Measurements from ENCODE around the gene LTO1. TPM values are rescaled to one million over a fixed set of nuclear protein-coding genes. Genes with fewer than 3 reads are reported as not detected.
A peak's percentile ranks its signal among the peaks of the same experiment; 100 is the strongest.

The LTO1 gene
- total and polyA plus RNA-seq, 2 donors: 15.9 to 16.9 TPM

DNA sequence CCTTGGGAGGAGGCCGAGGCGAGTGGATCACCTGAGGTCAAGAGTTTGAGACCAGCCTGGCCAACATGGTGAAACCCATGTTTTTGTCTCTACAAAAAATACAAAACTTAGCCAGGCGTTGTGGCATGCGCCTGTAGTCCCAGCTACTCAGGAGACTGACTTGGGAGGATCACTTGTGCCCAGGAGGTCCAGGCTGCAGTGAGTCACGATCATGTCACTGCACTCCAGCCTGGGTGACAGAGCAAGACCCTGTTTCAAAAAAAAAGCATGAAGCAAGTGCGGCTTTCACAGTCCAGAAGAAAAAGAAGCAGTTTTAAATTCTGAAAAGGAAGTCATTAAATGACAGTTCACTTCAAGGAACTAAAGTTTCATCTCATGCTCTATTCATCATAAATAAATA lies 7.1 kb upstream of the LTO1 start:
- no peaks in the 10 kb centered on the region for H3K36me3 ChIP-seq (ENCODE audit: insufficient read depth)
- H3K4me3 ChIP-seq (ENCODE audit: low read depth, low read length): no peak overlapping the region
- H3K4me1 ChIP-seq (ENCODE audit: insufficient read depth): no peaks in the 10 kb centered on the region
- no peak for DNase-seq (ENCODE audit: extremely low spot score)
- 89% methylated on average over 6 of the region's 6 CpGs for WGBS
- H3K27ac ChIP-seq (ENCODE audit: low read depth): no peak overlapping the region

DNA sequence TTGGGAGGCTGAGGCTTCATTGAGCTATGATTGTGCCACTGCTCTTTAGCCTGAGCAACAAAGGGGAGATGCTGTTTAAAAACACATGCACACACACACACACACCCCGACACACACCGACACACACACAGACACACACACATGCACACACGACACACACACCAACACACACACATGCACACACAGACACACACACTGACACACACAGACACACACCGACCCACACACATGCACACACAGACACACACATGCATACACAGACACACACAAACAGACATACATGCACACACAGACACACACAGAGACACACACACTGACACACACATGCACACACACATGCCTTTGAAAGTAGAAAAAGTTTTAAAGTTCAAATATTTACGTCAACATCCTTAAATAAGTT lies 5.5 kb upstream of the LTO1 start:
- H3K27ac ChIP-seq (ENCODE audit: low read depth): no peak overlapping the region
- 97% methylated on average over 5 of the region's 5 CpGs for WGBS
- no peaks in the 10 kb centered on the region for H3K4me1 ChIP-seq (ENCODE audit: insufficient read depth)
- DNase-seq (ENCODE audit: extremely low spot score): no peak
- H3K4me3 ChIP-seq (ENCODE audit: low read depth, low read length): no peak overlapping the region
- H3K36me3 ChIP-seq (ENCODE audit: insufficient read depth): no peaks in the 10 kb centered on the region

GRCh38 chr11:69677749-69678148 lies 2.6 kb upstream of the LTO1 start:
- H3K27ac ChIP-seq (ENCODE audit: low read depth): no peak overlapping the region
- no peaks in the 10 kb centered on the region for H3K36me3 ChIP-seq (ENCODE audit: insufficient read depth)
- H3K4me1 ChIP-seq (ENCODE audit: insufficient read depth): peaks cover 3% of the 10 kb centered on the region
- WGBS: 50% methylated on average over 2 of the region's 2 CpGs
- no peak overlapping the region for H3K4me3 ChIP-seq (ENCODE audit: low read depth, low read length)
- no peak for DNase-seq (ENCODE audit: extremely low spot score)

- 18% methylated on average over 18 of the region's 18 CpGs for WGBS
- Histone ChIP-seq H3K27ac (ENCODE audit: low read depth) (no peak overlapping the region), H3K4me1 (ENCODE audit: insufficient read depth) (peaks cover 3% of the 10 kb centered on the region), H3K4me3 (ENCODE audit: low read depth, low read length) (peak overlapping the region; percentile 88), H3K36me3 (ENCODE audit: insufficient read depth) (no peaks in the 10 kb centered on the region)
- DNase-seq (ENCODE audit: extremely low spot score): no peak
Observed at GRCh38 chr11:69674267-69674885, 777 bp downstream of the LTO1 start.

DNA sequence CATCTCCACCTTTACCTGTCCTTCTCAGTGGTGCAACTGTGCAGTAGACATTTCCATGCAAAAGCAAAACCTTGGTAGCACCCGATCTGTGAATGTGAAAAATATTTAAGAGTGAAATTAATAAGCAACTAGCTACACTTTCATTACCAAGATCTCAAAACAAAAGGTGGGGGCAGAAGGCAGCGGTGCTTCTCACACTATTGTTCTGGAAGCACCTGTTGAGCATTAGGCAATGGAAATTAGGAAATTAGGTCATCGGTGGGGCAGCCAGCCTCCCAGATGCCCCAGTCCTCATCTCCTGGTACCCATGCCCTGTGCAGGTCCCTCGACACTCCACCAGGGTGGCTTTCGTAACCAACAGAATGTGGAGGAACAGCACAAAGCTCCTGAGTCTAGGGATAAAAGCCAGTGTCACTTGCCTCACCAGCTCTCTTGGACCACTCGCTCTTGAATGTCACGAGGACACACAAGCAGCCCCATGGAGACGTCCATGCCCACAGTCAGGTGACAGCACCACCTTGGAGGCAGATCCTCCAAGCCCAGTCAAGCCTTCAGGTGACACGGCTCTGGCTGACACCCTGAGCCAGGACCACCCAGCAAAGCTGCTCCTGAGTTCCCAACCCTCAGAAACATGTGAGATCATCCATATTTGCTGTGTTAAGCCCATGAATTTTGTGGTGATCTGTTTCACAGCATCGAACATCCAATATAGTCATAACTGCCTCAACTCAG lies 3.3 kb downstream of the LTO1 start:
- Histone ChIP-seq H3K27ac (ENCODE audit: low read depth) (no peak overlapping the region), H3K4me3 (ENCODE audit: low read depth, low read length) (no peak overlapping the region), H3K4me1 (ENCODE audit: insufficient read depth) (peaks cover 3% of the 10 kb centered on the region), H3K36me3 (ENCODE audit: insufficient read depth) (no peaks in the 10 kb centered on the region)
- WGBS: 89% methylated on average over 10 of the region's 10 CpGs
- no peak for DNase-seq (ENCODE audit: extremely low spot score)

- WGBS: 31% methylated on average over 18 of the region's 18 CpGs
- no peak for DNase-seq (ENCODE audit: extremely low spot score)
- H3K36me3 ChIP-seq (ENCODE audit: insufficient read depth): no peaks in the 10 kb centered on the region
- no peak overlapping the region for H3K4me3 ChIP-seq (ENCODE audit: low read depth, low read length)
- peaks cover 3% of the 10 kb centered on the region for H3K4me1 ChIP-seq (ENCODE audit: insufficient read depth)
- no peak overlapping the region for H3K27ac ChIP-seq (ENCODE audit: low read depth)
Observed at GRCh38 chr11:69670158-69670845, 4.9 kb downstream of the LTO1 start.

GRCh38 chr11:69669486-69669885 lies 5.7 kb downstream of the LTO1 start:
- H3K27ac ChIP-seq (ENCODE audit: low read depth): no peak overlapping the region
- 93% methylated on average over 19 of the region's 19 CpGs for WGBS
- H3K4me1 ChIP-seq (ENCODE audit: insufficient read depth): peaks cover 3% of the 10 kb centered on the region
- H3K36me3 ChIP-seq (ENCODE audit: insufficient read depth): no peaks in the 10 kb centered on the region
- no peak overlapping the region for H3K4me3 ChIP-seq (ENCODE audit: low read depth, low read length)
- DNase-seq (ENCODE audit: extremely low spot score): no peak

DNA sequence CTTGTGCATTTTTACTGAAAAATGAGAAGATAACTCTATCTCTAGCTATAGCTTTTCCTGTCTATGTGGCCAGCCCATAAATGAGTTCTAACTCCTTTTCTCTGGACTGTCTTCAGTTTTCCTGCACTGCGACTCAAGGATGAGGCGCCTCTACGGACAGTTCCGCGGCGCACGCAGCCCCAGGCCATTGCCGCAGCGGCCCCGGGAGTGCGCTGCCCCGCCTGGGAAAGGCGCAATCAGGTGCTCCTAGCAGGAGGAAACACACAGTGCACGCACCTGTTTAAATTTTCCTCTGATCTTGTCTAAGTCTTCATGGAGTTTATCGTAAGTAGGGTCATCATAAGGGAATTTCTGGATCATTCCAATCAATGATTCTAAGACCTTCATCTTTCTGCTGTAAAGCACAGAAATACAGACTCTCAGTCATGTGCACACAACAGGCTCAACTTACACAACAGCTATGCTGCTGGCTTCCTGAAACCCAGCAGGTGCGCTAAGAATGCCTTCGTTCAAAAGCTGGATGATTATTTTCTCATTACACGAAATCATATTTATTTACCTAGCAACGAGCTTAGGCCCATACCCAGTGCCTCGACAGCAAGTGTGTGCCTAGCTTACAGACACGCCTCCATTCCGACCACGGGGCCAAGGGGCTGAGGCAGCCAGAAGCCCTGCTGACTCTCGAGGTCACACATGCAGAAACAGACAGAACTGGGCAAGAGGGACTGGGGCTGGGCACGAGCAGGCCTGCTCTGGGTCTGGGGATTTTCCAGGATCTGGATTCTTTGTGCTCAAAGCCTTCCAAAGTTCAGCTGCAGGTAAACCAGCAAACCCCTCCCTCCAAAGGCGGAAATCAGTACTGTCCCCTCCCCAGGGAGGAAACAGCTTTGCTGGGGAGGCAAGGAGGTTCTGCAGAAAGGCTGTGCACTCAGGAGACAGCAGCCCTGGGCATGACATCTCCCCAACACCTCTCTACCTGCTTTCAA lies 7.2 kb downstream of the LTO1 start:
- no peak for DNase-seq (ENCODE audit: extremely low spot score)
- no peaks in the 10 kb centered on the region for H3K4me1 ChIP-seq (ENCODE audit: insufficient read depth)
- WGBS: 87% methylated on average over 26 of the region's 26 CpGs

DNA sequence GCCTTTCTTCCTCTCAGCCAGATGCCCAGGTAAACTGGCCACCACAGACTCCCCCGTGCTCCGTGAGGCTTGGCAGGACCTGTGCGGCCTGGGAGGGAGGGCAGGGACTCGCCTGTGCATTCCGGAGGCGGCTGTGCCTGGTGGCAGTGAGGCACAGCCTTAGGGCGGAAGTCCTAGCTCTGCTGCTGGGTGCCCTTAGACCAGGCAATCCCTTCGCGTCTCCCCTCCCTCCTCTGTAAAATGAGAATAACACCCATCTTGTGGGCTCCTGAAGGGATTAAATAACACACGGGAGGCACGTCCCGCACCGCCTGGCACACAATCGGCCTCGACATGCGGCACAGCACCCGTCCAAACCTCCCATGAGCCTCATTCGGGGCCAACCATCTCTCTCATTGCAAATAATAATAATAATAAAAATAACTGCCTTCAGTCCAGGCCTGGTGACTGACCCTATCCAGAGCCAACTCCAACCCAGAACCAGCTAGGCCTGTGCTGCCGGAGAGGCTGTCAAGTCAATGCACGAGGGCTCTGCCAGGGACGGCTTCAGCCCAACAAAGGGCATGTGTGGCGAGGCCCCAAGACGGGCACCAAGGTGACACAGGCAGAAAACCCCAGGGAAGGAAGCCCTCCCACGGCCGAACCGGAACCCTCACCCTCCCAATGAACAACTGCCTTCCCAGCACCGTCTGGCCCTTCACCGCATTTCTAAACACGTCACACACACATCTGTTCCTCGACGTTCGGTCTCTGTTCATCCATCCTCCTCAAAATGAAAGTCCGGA lies 8.2 kb downstream of the LTO1 start:
- H3K27ac ChIP-seq (ENCODE audit: low read depth): no peak overlapping the region
- H3K4me1 ChIP-seq (ENCODE audit: insufficient read depth): no peaks in the 10 kb centered on the region
- H3K36me3 ChIP-seq (ENCODE audit: insufficient read depth): no peaks in the 10 kb centered on the region
- DNase-seq (ENCODE audit: extremely low spot score): no peak
- H3K4me3 ChIP-seq (ENCODE audit: low read depth, low read length): no peak overlapping the region
- 89% methylated on average over 33 of the region's 33 CpGs for WGBS

More for the DNA sequence above, 7.2 kb downstream of the LTO1 start:
- Histone ChIP-seq H3K27ac (ENCODE audit: low read depth) (no peak overlapping the region), H3K4me3 (ENCODE audit: low read depth, low read length) (no peak overlapping the region), H3K36me3 (ENCODE audit: insufficient read depth) (no peaks in the 10 kb centered on the region)

- Histone ChIP-seq H3K4me3 (ENCODE audit: low read depth, low read length) (no peak overlapping the region), H3K36me3 (ENCODE audit: insufficient read depth) (no peaks in the 10 kb centered on the region)
Observed at GRCh38 chr11:69666261-69666660, 8.9 kb downstream of the LTO1 start.

GRCh38 chr11:69665669-69666068 lies 9.5 kb downstream of the LTO1 start:
- Histone ChIP-seq H3K4me3 (ENCODE audit: low read depth, low read length) (no peak overlapping the region), H3K4me1 (ENCODE audit: insufficient read depth) (no peaks in the 10 kb centered on the region), H3K27ac (ENCODE audit: low read depth) (no peak overlapping the region), H3K36me3 (ENCODE audit: insufficient read depth) (no peaks in the 10 kb centered on the region)
- DNase-seq (ENCODE audit: extremely low spot score): no peak
- WGBS: 93% methylated on average over 11 of the region's 11 CpGs

More at GRCh38 chr11:69666261-69666660, 8.9 kb downstream of the LTO1 start:
- Histone ChIP-seq H3K4me1 (ENCODE audit: insufficient read depth) (no peaks in the 10 kb centered on the region), H3K27ac (ENCODE audit: low read depth) (no peak overlapping the region)
- no peak for DNase-seq (ENCODE audit: extremely low spot score)
- WGBS: 92% methylated on average over 14 of the region's 14 CpGs

DNA sequence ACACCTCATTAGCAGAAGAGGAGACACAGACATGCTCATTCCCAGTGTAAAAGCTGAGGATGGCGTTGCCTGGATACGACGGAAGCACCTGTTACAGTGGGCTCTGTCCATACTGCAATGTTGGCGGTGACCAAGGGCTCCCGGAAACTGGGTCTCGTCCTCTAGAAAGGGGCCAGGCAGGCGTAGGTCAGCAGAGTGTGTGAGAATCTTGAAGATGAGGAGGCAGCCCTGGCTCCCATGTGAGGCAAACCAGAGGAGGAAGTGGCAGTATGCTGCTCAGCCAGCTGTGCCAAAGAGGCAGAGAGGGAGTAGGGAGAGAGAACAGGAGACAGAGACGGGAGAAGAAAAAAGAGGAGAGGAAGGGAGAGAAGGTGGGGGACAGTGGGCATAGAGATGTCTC lies 10.3 kb downstream of the LTO1 start:
- no peaks in the 10 kb centered on the region for H3K36me3 ChIP-seq (ENCODE audit: insufficient read depth)
- 89% methylated on average over 8 of the region's 8 CpGs for WGBS
- DNase-seq (ENCODE audit: extremely low spot score): no peak
- no peaks in the 10 kb centered on the region for H3K4me1 ChIP-seq (ENCODE audit: insufficient read depth)
- no peak overlapping the region for H3K4me3 ChIP-seq (ENCODE audit: low read depth, low read length)
- H3K27ac ChIP-seq (ENCODE audit: low read depth): no peak overlapping the region

Measured in urinary bladder (tissue), 4 donors.